B cell (primary cell): ENCODE measurements around the gene TTLL11. TPM values are rescaled to one million over a fixed set of nuclear protein-coding genes. Genes with fewer than 3 reads are reported as not detected.

ENCODE experiments used
- ATAC-seq: fragments of 200-7000 bp; cut with Tn5 transposase; one replicate; pipeline ENCODE4 v1.10.0; 2021; ENCODE audit warnings: low read depth, mild to moderate bottlenecking, moderate number of reproducible peaks, moderate library complexity
- CTCF ChIA-PET: fragments of 350-600 bp; sonication (Branson Sonifier 250); formaldehyde crosslinking; loops from one replicate; lab custom pipeline; 2021; ENCODE audit warnings: antibody characterized with exemption, inconsistent platforms; lab: Charles Lee
- POLR2A ChIA-PET: fragments of 350-600 bp; sonication (Branson Sonifier 250); formaldehyde crosslinking; loops from one replicate; lab custom pipeline; 2021; ENCODE audit warnings: antibody characterized with exemption; lab: Charles Lee
- DNase-seq: peaks from one replicate; pipeline ENCODE4 v3.0.0; 2013
- H2AFZ ChIP-seq: 2 replicates; pipeline ENCODE4 v1.6.1; 2012; ENCODE audit warnings: mild to moderate bottlenecking, low read depth, low read length; ENCODE audit not compliant: insufficient read depth, poor library complexity, severe bottlenecking
- H3K27ac ChIP-seq, 2 donors: 1 replicate in 1 of 2; 2 replicates in 1 of 2; pipeline ENCODE4 v1.5.1; 2012 to 2013; ENCODE audit warnings: low read length in 2 of 2, mild to moderate bottlenecking in 2 of 2, moderate library complexity in 1 of 2
- H3K27me3 ChIP-seq, 4 experiments: fragments of 200-600 bp in 1 of 4; sonication (generic) in 1 of 4; replicated peaks in 1 of 4; 1 replicate in 2 of 4; 2 replicates in 2 of 4; pipeline versions ENCODE4 v1.6.1 to v1.7.0; 2013 to 2016; ENCODE audit warnings: low read length in 3 of 4, mild to moderate bottlenecking in 2 of 4, mixed read lengths in 1 of 4, moderate library complexity in 1 of 4; ENCODE audit not compliant: insufficient read depth in 4 of 4, control insufficient read depth in 3 of 4; ENCODE audit errors: control extremely low read depth in 1 of 4
- H3K36me3 ChIP-seq, 2 experiments: replicated peaks in 1 of 2; 1 replicate in 1 of 2; 2 replicates in 1 of 2; pipeline versions ENCODE4 v1.6.1 to v1.7.1; 2013; ENCODE audit warnings: low read length in 1 of 2; ENCODE audit not compliant: insufficient read depth in 2 of 2, control insufficient read depth in 1 of 2; ENCODE audit errors: control extremely low read depth in 1 of 2, extremely low read depth in 1 of 2
- H3K4me1 ChIP-seq, 2 donors: fragments of 200-600 bp in 1 of 2; sonication (generic) in 1 of 2; 1 replicate in 1 of 2; 2 replicates in 1 of 2; pipeline versions ENCODE4 v1.5.1 to v1.6.1; 2013 to 2017; ENCODE audit warnings: low read length in 2 of 2; ENCODE audit not compliant: control insufficient read depth in 2 of 2, insufficient read depth in 2 of 2
- H3K4me2 ChIP-seq: replicated peaks from 2 replicates; pipeline ENCODE3; 2012; ENCODE audit warnings: mild to moderate bottlenecking, low read depth, low read length; ENCODE audit not compliant: poor library complexity, severe bottlenecking
- H3K4me3 ChIP-seq, 5 experiments: fragments of 200-600 bp in 1 of 5; sonication (generic) in 1 of 5; 1 replicate in 3 of 5; 2 replicates in 2 of 5; pipeline versions ENCODE4 v1.5.1 to v1.7.0; 2011 to 2016; ENCODE audit warnings: low read length in 4 of 5, mild to moderate bottlenecking in 4 of 5, low read depth in 2 of 5, control low read depth in 1 of 5, moderate library complexity in 1 of 5; ENCODE audit not compliant: insufficient read depth in 1 of 5; ENCODE audit errors: control extremely low read depth in 1 of 5, extremely low read depth in 1 of 5
- H3K79me2 ChIP-seq: fragments of 200-600 bp; sonication (generic); one replicate; pipeline ENCODE4 v1.6.0; 2016; ENCODE audit warnings: low read length; ENCODE audit not compliant: control insufficient read depth, insufficient read depth
- H3K9ac ChIP-seq: fragments of 200-600 bp; sonication (generic); 2 replicates; pipeline ENCODE4 v1.6.1; 2017; ENCODE audit warnings: mild to moderate bottlenecking, low read length, moderate library complexity
- H3K9me3 ChIP-seq, 3 donors: one replicate each; pipeline versions ENCODE4 v1.6.1 to v1.7.1; 2013; ENCODE audit warnings: low read length in 2 of 3; ENCODE audit not compliant: control insufficient read depth in 2 of 3, insufficient read depth in 1 of 3; ENCODE audit errors: control extremely low read depth in 1 of 3
- H4K20me1 ChIP-seq: 2 replicates; pipeline ENCODE4 v1.6.0; 2012; ENCODE audit warnings: mild to moderate bottlenecking, low read length; ENCODE audit not compliant: insufficient read depth, control insufficient read depth, poor library complexity, severe bottlenecking
- H3K27ac Mint-ChIP-seq: one replicate; pipeline ENCODE4 v1.8.0; 2021; ENCODE audit warnings: mixed read lengths
- H3K27me3 Mint-ChIP-seq: one replicate; pipeline ENCODE4 v1.8.0; 2021; ENCODE audit warnings: mixed read lengths
- H3K4me1 Mint-ChIP-seq: one replicate; pipeline ENCODE4 v1.8.0; 2021; ENCODE audit warnings: mixed read lengths
- H3K4me3 Mint-ChIP-seq: one replicate; pipeline ENCODE4 v1.8.0; 2021; ENCODE audit warnings: mixed read lengths
- H3K9me3 Mint-ChIP-seq: one replicate; pipeline ENCODE4 v1.8.0; 2022; ENCODE audit warnings: mixed read lengths; ENCODE audit not compliant: insufficient read depth
- EZH2 ChIP-seq: IDR thresholded peaks from 2 replicates; pipeline ENCODE4 v1.6.1; 2012; ENCODE audit warnings: borderline replicate concordance, low read depth, mild to moderate bottlenecking, moderate library complexity, low read length; ENCODE audit not compliant: insufficient read depth, poor library complexity, severe bottlenecking
- WGBS: methylation state at CpG from one replicate; pipeline ENCODE4 v1.1.5; 2013; ENCODE audit warnings: missing lambda C conversion rate; ENCODE audit not compliant: insufficient coverage; 5-methylcytosine and 5-hydroxymethylcytosine counted together
- intact Hi-C: fragments of 100-400 bp; cut with micrococcal nuclease; formaldehyde crosslinking; loops from one replicate; pipeline ENCODE4 v1.10.0; 2022
- polyA plus RNA-seq: library from polyadenylated mRNA; depleted of rRNA; stranded (reverse); fragments of >200 nt; gene quantifications from 2 replicates; pipeline ENCODE4 v1.2.3, GENCODE V29; 2012
- total RNA-seq, 2 donors: library from RNA; stranded (reverse); fragments of 120-200 nt in 1 of 2; gene quantifications; 1 replicate in 1 of 2; 2 replicates in 1 of 2; pipeline versions ENCODE4 v1.2.3 to v1.2.4, GENCODE V29; 2013 to 2022
- TF ChIP-seq, protein P1 (sequence below): fragments of 200-600 bp; IDR thresholded peaks from one replicate; pipeline ENCODE4 v1.8.0; 2022; ENCODE audit warnings: antibody characterized with exemption, mild to moderate bottlenecking

The TTLL11 gene
- total and polyA plus RNA-seq, 2 donors (not counting 1 experiment from before 2014, with no cell fraction given) = 3.6 to 3.8 TPM

DNA sequence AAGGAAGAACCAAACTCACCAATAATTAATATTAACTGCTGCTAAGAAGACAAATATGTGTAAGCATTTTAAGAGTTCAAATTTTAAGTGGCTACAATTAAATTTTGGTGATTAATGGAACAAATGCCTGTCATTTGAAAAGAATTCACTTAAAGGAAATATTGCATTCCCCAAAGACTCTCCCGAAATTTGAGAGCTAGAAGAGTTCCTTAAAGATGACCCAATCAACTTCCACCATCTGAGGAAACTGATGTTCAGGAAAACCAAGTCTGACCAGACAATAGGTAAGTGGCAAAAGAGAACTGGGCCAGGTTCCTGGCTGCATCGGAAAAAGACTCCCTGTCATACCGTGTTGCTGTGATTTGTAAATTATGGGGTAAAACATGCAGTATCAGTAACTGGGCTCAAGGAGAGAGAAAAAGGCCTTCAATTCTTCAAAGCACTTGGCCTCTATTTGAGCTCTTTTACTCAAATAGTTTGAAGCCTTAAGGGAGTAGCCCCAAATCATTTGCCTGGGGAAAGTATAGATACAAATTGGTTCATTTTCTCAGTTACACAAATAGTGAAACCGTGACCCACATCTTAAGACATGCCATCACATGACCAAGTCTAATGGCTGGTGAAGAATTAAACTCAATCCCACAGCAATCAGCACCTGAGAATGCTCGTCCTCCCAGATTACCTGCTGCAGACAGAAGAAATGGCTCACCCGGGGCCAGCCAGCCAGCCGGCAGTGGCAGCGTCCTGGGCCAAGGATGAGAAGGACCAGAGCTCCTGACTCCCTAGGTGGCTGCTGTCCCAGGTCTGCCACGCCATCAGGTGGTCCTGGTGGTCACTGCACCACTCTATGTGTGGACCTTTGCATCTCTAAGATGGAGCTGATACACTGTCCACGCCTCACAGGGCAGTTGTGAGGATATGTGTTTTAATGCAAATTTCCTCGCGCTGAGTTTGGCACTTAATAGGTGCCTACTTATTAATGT, 162.9 kb downstream of the TTLL11 start:
- TF ChIP-seq, protein P1, sequence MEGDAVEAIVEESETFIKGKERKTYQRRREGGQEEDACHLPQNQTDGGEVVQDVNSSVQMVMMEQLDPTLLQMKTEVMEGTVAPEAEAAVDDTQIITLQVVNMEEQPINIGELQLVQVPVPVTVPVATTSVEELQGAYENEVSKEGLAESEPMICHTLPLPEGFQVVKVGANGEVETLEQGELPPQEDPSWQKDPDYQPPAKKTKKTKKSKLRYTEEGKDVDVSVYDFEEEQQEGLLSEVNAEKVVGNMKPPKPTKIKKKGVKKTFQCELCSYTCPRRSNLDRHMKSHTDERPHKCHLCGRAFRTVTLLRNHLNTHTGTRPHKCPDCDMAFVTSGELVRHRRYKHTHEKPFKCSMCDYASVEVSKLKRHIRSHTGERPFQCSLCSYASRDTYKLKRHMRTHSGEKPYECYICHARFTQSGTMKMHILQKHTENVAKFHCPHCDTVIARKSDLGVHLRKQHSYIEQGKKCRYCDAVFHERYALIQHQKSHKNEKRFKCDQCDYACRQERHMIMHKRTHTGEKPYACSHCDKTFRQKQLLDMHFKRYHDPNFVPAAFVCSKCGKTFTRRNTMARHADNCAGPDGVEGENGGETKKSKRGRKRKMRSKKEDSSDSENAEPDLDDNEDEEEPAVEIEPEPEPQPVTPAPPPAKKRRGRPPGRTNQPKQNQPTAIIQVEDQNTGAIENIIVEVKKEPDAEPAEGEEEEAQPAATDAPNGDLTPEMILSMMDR = no peak
- TF ChIP-seq EZH2 = no peak
- no peak overlapping the region for H3K9ac ChIP-seq
- 89% methylated on average over 8 of the region's 12 CpGs for WGBS
- no peaks in the 10 kb centered on the region for H4K20me1 ChIP-seq
- no peak overlapping the region for H3K27ac ChIP-seq
- H3K4me3 Mint-ChIP-seq = no peak overlapping the region
- H3K4me2 ChIP-seq = no peak overlapping the region
- DNase-seq = no peak
- ATAC-seq = no peak
- H3K4me1 ChIP-seq = no peaks in the 10 kb centered on the region
- ChIA-PET CTCF (interaction anchor here (1.0 kb wide), 1 partner anchor 10 kb away, joined by 3 read pairs; no protein-coding TSS in a partner anchor), POLR2A (no interaction called here)
- H3K4me1 Mint-ChIP-seq = no peaks in the 10 kb centered on the region
- no peaks in the 10 kb centered on the region for H3K79me2 ChIP-seq
- H3K9me3 ChIP-seq = no peaks in the 10 kb centered on the region
- H3K4me3 ChIP-seq = no peak overlapping the region
- H3K36me3 ChIP-seq = no peaks in the 10 kb centered on the region
- H3K9me3 Mint-ChIP-seq = no peaks in the 10 kb centered on the region
- H2AFZ ChIP-seq = no peak overlapping the region
- H3K27me3 ChIP-seq = peaks cover 0 to 2% (median 0%) of the 10 kb centered on the region in 4 experiments
- no peak overlapping the region for H3K27ac Mint-ChIP-seq
- intact Hi-C loops = no loop called here
- no peaks in the 10 kb centered on the region for H3K27me3 Mint-ChIP-seq

DNA sequence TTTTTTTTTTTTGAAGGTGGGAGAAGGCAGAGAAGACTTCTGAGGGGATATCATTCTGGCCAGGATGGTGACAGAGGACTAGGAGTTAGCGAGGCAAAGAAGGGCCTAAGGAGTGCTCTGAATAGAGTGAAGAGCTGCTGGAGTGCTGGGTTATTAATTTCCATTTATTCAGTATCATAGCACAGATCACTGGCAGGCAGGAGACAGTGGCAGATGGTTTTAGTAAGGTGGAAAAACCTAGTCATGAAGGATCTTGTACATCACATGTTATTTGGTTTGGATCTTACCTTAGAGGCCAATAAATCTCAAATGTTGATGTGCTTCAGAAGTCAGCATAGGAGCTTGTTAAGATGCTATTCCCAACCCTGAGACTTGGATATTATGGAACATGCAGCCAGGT, 165.5 kb downstream of the TTLL11 start:
- Histone ChIP-seq H3K79me2 (no peaks in the 10 kb centered on the region), H3K9me3 (no peaks in the 10 kb centered on the region), H4K20me1 (no peaks in the 10 kb centered on the region), H3K27ac (no peak overlapping the region), H3K4me1 (no peaks in the 10 kb centered on the region), H3K4me3 (no peak overlapping the region), H2AFZ (no peak overlapping the region), H3K4me2 (no peak overlapping the region), H3K9ac (no peak overlapping the region), H3K36me3 (no peaks in the 10 kb centered on the region), H3K27me3 (no peaks in the 10 kb centered on the region)
- POLR2A ChIA-PET = interaction anchor here (0.7 kb wide), 1 partner anchor 106 kb away, joined by 6 read pairs; no protein-coding TSS in a partner anchor
- Mint-ChIP-seq H3K9me3 (no peaks in the 10 kb centered on the region), H3K4me3 (no peak overlapping the region), H3K27me3 (no peaks in the 10 kb centered on the region), H3K27ac (no peak overlapping the region), H3K4me1 (no peaks in the 10 kb centered on the region)
- CTCF ChIA-PET = no interaction called here
- no peak for ATAC-seq
- TF ChIP-seq, protein P1 = no peak
- TF ChIP-seq EZH2 = no peak
- no CpG with 5 or more reads among the region's 1 CpG for WGBS
- intact Hi-C loops = no loop called here
- DNase-seq = no peak
